GM19099 (cell line): ENCODE data around the gene ROBO3.

Experiments
- POLR2A ChIP-seq: IDR thresholded peaks from 3 replicates; pipeline ENCODE4 v1.6.1; 2011; ENCODE audit warnings: low read depth; ENCODE audit not compliant: insufficient read length; ENCODE audit errors: extremely low read depth

The ROBO3 gene

DNA sequence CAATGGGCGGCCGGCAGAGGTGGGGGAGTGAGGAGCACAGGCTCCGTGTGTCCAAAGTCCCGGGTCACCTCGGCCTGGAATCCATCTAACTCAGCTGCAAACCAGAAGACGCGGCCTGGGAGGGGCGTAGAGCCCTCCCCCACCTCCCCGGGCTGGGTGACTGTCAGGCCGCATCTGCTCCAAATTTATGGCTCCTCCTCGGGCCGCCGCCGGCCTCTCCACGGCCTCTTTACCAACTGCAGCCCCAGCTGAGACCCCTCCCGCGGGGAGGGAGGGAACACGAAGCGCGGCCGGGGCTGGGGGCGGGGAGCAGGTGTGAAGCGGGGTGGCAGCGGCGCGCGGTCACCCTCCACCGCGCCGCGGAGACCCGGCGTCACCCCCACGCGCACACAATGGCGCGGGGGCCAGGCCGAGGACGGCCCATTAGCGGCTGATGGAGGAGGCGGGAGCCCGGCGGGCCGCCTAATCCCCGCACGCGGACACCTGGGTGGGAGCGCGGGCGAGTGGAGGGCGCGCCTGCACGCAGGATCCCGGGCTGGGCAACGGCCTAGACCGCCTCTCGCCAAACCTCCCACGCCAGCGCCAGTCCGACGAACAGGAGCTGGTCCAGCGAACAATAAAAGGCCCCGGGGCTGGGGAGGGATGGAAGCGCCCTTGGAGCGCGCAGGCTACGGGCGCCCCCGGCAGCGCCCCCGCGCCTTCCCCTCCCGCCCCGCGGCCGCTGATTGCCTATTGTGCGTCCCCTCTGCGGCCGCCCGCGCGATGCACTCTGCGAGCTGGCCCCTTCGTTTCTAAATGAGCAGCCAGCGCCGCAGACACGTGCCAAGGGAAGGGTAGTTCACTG is 25.9 kb upstream of the ROBO3 start:
- no peak for TF ChIP-seq POLR2A

DNA sequence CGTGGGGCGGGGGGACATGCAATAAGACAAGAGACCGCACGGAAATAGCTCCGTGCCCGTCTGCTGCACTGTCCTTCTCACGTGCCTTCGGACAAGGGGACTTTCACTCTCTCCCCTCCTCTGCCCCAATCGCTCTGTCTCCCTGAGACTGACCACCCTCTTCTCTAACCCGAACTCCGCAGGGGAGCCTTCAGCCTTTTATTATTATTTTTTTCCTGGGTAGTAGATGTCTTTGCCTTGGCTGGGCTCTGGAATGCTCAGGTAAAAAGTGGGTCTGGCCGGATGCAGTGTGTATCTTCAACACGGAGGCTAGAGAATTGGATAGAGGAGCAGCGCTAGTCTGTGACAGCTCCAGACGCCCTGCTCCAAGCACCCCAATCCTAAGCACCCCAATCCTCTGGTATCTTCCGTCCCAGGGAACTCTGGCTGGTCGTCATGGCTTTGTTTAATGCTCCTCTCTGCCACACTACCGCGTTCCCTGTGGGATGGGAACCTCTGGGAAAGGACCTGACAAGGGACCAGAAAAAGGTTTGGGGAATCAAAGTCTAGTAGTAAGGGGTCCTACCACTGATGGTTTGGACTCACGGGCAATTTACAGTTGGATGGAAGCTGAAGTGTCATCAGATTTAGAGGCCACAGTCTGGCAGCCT is 25.1 kb upstream of the ROBO3 start:
- TF ChIP-seq POLR2A = no peak

GRCh38 chr11:124840666-124841065 is 24.6 kb upstream of the ROBO3 start:
- no peak for TF ChIP-seq POLR2A

DNA sequence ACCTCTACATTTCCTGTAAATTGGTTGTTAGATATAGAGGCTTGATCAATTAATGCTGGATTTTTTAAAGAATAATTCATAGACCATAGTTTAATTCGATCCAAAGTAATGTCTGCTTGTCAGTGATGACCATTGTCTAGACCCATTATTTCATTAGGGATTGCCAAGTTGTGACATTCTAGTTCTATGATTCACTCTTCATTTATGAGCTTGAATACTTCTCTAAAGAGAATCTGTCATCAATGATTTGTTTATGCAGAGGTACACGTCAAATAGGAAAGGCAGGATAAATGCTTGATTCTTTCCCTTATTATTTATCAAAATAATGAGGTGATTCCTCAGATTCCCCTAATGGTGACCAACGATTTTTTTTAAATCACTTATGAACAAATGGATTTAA is 24.0 kb upstream of the ROBO3 start:
- TF ChIP-seq POLR2A = no peak

GRCh38 chr11:124841840-124842239 is 23.4 kb upstream of the ROBO3 start:
- TF ChIP-seq POLR2A = no peak

DNA sequence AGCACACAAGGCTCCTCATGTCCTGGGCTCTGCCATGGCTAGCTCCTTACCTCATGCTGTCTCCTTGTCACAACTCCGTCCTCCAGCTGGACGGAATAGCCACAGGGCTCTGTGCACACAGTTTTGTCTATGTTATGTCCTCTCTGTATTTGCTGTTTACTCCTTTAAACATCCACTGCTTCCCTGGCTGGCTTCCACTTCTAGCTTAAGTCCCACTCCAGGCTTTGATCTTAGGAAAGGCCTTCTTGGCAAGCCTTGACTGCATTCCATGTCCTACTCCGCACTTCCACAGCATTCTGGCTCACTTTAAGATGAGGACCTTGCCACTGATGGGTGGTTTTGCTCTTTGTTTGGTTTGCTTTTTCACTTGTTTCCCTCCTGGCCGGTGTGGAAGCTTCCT is 22.9 kb upstream of the ROBO3 start:
- TF ChIP-seq POLR2A = no peak

DNA sequence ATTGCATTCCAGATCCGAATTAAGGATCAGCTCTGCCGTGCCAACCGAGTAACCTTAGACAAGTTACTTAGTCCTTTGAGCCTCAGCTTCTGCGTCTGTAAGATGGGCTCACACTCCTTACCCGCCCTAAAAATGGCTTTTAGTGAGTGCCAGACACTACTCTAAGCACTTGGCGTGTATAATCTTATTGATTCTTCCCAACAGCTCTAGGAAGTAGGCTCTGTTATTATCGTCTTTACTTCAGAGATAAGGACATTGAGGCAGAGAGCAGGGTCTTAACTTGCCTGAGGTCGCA is 21.7 kb upstream of the ROBO3 start:
- no peak for TF ChIP-seq POLR2A

- TF ChIP-seq POLR2A = no peak
Measured at GRCh38 chr11:124844664-124845079, 20.6 kb upstream of the ROBO3 start.

GRCh38 chr11:124846070-124846673 is 19.1 kb upstream of the ROBO3 start:
- TF ChIP-seq POLR2A = no peak

GRCh38 chr11:124859171-124859570 is 6.1 kb upstream of the ROBO3 start:
- TF ChIP-seq POLR2A = no peak

DNA sequence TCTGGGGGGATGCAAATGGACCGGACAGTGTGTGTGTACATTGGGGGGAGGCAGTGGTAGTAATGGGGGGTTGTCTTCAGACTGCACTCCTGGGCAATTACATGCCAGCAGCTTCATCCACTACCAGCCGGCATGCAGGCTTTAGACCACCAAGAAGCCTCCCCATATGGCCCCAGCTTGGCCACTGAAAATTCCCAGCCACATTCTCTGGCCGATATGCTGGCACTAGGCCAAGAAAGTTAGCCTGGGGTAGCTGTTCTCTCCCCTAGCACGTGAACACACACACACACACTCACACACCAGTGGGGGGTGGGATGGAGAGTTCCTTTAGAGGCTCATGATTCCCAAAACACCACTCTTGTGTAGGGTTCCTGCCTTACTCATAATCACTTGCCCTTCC is 3.6 kb upstream of the ROBO3 start:
- TF ChIP-seq POLR2A = no peak

DNA sequence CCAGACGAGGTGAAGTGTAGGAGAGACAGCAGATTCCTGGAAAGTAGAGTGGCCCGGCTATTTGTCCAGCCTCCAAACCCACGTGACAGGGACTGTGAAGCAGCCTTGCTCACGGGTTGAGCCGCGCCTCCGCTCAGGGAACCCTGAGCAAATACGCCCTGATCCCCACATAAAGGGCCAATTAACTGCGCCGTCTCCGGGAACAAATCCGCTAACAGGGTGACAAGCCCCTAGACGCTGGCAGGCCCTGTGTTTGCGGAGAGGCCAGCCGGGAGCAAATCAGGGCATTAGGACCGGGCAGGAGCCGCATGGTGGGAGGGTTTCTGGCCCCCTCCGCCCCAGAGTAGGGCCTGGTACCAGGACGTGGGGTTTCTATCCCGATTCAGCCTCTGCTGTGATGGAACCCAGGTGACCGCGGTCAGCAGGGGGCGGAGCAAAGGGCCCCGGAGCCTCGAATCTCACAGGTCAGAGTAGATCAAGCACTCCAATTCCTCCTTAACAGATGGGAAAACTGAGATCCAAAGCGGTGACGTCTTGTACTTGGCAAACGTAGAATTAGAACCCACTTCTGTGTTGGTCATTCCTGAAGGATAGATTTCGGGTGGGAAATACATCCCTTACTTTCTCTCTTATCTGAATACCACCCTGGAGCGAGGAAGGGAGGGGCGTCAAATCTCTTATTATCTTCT is 2.0 kb upstream of the ROBO3 start:
- TF ChIP-seq POLR2A = no peak

DNA sequence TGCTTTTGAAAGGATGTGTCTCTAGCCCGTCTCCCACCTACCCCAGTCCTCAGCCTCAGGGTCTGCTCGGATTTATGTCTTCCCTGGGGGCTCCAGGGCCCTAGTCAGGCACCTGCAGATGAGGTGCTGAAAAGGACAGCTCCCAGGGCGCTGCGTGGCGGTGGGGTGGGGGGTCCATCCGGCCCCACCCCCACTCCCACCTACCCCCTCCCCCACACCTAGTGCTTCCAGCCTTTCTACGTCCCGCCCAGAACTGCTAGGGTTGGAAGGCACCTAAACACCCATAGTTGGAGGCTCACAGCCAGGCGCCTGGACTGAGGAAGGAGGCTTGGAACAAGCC is 1.4 kb upstream of the ROBO3 start:
- TF ChIP-seq POLR2A = no peak

DNA sequence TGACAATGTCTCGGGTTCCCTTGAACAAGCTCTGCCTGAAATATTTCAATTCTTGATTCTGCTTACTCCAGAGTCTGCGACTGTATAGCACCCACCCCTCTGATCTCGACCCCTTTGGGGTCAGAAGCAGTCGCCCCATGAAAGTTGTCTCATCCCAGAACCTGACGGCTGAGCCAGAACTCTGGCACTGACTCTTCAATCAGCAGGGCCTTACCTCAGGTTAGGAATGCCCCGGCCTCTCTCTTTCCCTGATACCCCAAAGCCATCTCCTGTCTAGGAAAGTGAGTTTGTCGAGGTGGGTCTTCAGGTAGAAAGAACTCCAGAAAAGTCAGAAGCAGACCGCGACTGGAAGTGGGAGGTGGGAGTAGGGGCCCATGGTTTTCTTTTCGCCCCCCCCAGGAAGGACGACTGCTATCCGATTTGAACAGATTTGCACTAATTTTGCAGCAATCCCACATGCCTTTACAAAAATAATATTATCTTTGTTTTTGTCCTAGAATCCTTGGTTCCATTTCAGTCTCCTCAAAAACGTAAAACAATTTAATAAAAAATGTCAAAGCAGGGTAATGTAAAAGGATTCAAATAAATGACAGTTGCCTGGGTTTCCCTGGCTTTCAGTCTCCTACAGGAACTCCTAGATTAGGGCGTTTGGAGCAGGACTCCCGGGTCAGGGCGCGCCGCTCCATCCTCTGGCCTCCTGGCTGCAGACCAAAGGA is 898 bp upstream of the ROBO3 start:
- TF ChIP-seq POLR2A = no peak

DNA sequence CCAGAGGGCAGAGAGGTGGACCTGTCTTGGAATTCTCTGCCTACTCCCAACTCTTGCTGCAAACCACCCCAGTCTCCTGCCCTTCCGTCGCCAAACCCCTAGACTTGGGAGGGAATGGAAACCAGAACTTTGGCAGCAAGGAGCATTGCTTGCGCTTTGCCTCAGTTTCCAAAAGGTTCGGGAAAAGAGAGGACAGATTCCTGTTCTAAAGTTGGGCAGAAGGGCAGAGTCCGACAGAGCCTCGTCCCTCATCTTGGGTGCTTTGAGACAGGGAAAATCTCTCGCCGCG is 396 bp upstream of the ROBO3 start:
- no peak for TF ChIP-seq POLR2A
